ENCODE measurements around the gene SHB.

The SHB gene

DNA sequence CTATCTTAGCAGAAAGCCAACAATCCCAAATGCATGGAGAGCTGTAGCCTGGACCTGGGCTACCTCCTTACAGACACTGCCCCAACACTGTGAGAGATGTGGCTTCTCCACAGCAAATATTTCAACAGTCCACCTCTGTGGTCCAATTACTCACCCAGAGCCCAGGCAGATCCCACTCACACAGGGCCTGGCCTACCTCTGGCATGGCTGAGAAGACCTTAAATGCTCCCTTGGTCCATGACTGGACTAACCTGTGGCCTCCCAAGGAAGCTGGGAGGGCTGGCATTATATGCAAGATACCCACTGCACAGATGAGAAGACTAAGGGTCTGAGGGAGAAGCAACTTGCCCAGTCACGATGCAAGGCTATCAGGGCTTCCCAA, 142.3 kb downstream of the SHB start:
- no peak for DNase-seq

DNA sequence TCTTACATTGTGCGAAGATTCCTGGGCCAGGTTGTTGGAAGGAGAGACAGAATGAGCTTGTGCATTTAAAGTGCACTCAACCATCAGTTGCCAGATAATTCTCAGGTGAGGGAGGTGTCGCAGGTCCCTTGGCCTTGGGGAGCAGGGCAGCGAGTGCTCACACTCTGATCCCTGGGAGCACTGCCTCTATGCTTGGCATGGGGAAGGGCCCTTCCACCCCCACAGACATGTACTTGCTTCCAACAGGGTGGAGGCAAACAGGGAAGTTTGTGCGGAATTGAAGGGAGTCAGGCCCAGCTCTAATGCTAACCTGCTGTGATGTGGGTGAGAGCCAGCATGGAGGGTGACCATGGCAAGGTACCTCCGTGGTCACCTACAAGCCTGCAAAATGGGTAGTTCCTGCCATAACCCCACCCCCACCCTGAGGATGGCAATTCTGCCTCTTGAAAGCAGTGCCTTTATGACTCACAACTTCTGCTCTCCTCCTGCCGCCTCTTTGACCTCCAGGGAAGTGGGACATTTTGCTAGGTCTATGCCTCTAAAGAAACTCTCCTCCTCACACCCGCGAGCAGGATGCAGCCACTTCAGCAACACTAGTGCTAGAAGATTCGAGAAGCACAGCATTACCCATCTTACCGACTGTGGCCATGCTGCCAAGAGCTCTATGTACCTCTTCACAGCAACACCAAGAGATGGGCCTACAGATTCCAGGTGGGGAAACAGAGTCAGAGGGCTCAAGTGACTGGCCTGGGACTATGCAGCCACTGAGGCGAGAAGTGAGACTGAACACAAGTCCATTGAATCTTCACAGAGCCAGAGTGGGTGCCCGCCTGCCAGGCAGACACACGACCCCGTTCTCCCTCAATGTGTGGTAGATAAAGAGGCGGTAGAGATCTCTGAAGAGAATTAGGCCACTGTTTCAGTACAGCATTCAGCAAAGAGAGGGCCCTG, 143.0 kb downstream of the SHB start:
- no peak for DNase-seq

DNA sequence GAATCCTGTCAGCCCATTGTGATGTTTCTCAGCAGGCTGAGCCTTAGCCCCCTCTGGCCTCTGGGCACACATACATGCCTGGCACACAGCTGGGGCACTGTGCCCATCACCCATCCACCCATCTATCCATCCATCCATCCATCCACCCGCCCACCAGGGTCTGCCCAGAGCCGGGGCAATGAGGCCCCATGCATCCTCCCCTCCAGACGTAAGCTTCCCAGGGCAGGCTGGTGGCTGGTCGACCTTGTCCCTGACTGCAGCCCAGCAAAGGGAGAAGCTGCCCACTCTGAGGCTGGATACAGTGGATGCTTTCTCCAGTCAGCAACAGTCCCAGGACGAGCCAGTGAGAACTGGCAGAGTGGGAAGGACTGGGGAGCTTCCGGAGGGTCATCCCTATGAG, 144.0 kb downstream of the SHB start:
- no peak for DNase-seq

DNA sequence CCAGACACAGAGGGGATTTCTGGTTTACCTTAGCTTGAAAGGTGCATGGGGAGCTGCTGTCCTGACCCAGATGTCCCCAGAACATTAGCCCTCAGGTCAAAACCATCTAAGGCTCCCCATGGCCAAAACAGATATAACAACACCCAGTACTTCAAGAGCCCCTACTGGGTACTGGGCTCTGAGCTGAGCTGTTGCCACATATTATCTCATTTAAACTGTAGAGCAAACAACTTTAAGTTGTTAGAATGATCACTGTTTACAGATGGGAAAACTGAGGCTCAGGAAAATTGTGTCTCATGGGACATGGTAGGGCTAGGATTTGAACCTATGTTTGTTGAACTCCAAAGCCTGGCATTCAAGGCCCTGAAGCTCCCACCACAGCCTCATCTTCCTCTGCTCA, 144.5 kb downstream of the SHB start:
- no peak for DNase-seq

- DNase-seq: no peak
These were observed 145.1 kb downstream of the SHB start for GRCh38 chr9:37923796-37924427.

- no peak for DNase-seq
These were observed 145.8 kb downstream of the SHB start for GRCh38 chr9:37923118-37923795.

DNA sequence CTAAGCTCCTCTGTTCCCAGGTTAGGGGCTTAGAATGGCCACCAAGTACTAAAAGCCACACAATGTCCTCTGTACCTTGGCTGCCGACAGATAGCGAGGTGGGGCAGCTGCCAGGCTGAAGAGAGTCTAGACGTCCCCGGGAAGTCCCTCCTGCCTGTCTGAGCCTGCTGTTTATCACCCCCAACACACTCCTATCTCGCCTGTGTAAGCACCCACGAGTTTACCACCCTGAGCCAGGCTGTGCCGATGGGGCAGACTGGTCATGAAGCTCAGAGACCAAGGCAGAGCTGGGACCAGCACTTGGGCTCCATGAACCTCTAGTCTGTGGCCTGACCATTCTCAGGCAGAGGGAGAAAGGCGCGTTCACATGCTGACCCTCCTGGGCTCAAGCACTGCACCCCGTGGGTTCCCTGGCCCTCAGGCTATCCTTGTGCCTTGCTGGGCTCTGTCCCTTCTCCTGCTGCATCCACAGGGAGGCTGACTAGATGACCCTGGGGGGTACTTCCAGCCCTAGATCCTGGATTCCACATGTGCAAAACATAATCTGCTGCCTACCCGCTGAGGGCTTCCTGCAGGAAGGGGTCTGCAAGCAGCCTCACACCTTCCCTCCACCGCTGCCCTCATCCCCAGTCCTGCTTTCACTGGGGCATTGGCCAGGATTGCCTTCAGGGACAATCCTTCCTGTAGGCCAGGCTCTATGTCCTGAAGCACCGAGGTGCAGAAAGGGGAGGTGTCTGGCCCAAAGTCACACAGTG, 146.5 kb downstream of the SHB start:
- DNase-seq: no peak

GRCh38 chr9:37921546-37922300, 147.3 kb downstream of the SHB start:
- DNase-seq: no peak

GRCh38 chr9:37921168-37921510, 147.9 kb downstream of the SHB start:
- no peak for DNase-seq

GRCh38 chr9:37920471-37921167, 148.4 kb downstream of the SHB start:
- DNase-seq: no peak

- no peak for DNase-seq
These were observed 149.1 kb downstream of the SHB start for GRCh38 chr9:37919956-37920335.

DNA sequence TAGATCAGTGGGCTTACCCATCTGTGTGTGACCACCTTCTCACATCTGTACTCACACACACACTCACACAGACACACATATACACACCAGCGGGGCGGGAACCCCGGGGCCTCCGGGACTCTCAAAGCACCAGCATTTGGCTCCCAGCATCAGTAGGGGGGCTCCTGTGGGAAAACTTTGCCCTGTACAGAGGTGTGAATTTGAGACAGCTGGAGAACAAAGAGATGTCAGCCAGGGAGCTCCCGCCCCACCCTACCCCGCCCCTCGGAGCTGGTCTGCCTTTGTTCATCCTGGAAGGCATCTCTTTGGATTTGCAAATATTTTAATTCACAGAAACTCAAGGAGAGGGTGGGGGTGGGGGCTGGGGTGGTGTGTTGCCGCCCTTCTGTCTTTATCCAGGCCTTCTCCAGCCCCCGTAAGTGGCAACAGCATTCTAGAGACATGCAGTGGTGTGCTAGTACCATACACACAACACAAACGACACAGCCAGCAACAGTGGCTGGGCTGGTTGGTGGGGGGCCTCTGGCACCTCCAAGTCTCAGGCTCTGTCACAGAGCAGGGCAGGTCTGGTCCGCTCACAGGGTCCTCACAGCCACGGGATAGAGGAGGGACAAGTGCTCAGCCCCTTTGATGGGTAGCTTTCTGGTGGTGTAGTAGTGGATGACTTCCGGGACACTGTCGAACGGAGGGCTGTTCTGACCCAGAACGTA, 149.6 kb downstream of the SHB start:
- DNase-seq: no peak

GRCh38 chr9:37918665-37919170, 150.3 kb downstream of the SHB start:
- no peak for DNase-seq

DNA sequence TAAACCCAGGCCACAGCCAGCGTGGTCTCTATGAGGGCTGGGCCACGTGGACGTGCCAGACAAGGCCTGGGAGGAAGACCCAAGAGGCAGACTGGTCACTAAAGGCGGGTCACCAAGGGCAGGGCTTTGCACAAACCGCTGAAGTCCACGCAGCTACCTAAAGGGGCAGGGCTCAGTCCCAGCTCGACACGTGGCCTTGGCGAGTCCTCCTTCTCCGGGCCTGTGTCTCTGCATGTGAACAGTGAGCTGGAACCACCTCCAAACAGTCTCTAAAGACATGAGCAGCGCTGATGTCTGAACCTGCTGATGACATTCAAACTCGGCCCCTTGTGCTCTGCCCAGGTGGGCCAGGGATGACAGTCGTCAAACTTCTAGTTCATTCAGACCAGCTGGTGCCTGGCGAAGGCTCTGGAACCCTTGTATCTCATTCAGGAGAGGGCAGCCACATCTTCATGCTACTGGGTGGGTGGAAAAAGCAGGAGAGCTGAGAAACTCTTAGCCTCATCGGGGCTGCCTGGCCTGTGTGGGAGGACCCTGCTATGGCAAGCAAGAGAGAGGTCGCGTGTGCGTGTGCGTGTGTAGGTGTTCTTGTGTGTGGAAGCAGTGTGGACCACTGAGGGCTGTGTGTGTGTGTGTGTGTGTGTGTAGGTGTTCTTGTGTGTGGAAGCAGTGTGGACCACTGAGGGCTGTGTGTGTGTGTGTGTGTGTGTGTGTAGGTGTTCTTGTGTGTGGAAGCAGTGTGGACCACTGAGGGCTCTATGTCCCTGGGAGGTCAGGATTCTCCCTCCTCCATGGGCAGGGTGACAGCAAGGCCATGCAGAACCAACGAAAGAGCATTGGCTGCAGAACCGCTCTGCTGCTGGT, 151.0 kb downstream of the SHB start:
- DNase-seq: no peak

- no peak for DNase-seq
These were observed 151.7 kb downstream of the SHB start for GRCh38 chr9:37917313-37917731.

GRCh38 chr9:37916471-37917312, 152.3 kb downstream of the SHB start:
- DNase-seq: no peak

GRCh38 chr9:37915911-37916470, 153.0 kb downstream of the SHB start:
- no peak for DNase-seq

DNA sequence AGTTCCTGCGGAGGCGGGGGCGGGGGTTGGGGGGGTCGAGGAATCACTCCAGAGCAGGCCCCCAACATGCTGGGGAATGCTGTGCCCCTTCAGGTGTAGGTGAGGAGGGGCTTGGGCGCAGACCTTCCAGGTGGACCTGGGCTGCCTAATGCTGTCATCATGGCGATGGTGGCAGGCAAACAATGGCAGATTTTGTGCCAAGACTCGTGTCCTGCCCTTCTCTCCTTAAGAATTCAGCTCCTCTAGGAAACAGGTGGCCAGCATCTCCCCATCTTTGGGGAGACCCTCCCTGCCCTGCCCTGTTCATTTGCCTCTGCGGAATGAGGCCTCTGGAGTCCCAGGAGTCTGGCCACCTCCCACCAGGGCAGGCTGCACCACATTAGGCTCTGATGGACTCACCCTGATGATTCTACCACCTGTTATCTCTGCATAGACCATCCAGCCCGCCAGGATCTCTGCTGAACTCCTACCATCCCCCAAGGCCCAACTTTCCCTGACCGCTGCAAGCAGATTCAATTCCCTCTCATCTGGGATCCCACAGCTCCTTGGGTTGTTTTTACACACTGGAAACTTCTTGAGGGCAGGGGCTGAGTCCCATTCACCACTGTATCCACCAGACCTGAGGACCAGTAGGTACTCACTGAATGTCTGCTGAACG, 154.2 kb downstream of the SHB start:
- DNase-seq: no peak
